ENCODE measurements around the gene CDCA8. TPM values are rescaled to one million over a fixed set of nuclear protein-coding genes. Genes with fewer than 3 reads are reported as not detected.

Gene CDCA8
- total and polyA plus RNA-seq, 2 of the 13 experiments (the other 11 are each of a cell fraction or from before 2014, with no cell fraction given) = 24.1 to 38.6 TPM

DNA sequence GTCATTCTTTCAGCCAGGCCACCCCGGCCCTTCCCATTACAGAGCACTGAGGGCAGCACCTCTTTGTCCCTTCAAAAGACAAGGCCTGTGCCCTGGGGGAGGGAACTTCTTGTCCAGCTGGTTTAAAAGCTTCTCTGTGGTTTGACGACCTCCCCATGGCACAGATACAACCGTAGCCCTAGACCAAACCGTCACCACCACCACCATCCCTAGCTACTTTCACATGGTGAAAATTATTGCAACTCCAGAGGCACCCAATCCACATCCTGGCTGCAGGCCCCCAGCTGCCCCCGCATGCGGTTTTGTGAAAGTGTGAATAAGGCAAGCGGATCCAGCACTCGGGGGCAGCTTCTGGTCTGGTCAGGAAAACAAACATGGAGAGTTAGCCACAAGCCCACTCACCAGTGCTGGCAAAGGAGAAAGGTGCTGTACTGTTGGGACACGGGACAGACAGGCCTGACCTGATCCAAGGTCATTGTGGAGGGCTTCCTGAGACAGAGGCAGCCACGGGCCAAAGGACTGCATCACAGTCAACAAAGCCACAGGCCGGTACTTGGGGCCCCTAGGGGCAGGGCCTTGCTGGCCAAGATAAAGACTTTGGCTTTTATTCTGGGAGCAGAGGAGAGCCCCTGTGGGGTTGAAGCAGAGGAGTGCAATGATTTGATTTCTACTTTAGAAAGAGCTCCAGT, 31.2 kb downstream of the CDCA8 start (continued):
- TF ChIP-seq, protein P1, sequence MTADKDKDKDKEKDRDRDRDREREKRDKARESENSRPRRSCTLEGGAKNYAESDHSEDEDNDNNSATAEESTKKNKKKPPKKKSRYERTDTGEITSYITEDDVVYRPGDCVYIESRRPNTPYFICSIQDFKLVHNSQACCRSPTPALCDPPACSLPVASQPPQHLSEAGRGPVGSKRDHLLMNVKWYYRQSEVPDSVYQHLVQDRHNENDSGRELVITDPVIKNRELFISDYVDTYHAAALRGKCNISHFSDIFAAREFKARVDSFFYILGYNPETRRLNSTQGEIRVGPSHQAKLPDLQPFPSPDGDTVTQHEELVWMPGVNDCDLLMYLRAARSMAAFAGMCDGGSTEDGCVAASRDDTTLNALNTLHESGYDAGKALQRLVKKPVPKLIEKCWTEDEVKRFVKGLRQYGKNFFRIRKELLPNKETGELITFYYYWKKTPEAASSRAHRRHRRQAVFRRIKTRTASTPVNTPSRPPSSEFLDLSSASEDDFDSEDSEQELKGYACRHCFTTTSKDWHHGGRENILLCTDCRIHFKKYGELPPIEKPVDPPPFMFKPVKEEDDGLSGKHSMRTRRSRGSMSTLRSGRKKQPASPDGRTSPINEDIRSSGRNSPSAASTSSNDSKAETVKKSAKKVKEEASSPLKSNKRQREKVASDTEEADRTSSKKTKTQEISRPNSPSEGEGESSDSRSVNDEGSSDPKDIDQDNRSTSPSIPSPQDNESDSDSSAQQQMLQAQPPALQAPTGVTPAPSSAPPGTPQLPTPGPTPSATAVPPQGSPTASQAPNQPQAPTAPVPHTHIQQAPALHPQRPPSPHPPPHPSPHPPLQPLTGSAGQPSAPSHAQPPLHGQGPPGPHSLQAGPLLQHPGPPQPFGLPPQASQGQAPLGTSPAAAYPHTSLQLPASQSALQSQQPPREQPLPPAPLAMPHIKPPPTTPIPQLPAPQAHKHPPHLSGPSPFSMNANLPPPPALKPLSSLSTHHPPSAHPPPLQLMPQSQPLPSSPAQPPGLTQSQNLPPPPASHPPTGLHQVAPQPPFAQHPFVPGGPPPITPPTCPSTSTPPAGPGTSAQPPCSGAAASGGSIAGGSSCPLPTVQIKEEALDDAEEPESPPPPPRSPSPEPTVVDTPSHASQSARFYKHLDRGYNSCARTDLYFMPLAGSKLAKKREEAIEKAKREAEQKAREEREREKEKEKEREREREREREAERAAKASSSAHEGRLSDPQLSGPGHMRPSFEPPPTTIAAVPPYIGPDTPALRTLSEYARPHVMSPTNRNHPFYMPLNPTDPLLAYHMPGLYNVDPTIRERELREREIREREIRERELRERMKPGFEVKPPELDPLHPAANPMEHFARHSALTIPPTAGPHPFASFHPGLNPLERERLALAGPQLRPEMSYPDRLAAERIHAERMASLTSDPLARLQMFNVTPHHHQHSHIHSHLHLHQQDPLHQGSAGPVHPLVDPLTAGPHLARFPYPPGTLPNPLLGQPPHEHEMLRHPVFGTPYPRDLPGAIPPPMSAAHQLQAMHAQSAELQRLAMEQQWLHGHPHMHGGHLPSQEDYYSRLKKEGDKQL (CRISPR knock-in tag; IDR thresholded peaks at IDR 0.05; ENCODE audit: low read depth) = 0 out of 2 replicates have a peak, but pooled peaks have one; percentile 51
- TF ChIP-seq, protein P2, sequence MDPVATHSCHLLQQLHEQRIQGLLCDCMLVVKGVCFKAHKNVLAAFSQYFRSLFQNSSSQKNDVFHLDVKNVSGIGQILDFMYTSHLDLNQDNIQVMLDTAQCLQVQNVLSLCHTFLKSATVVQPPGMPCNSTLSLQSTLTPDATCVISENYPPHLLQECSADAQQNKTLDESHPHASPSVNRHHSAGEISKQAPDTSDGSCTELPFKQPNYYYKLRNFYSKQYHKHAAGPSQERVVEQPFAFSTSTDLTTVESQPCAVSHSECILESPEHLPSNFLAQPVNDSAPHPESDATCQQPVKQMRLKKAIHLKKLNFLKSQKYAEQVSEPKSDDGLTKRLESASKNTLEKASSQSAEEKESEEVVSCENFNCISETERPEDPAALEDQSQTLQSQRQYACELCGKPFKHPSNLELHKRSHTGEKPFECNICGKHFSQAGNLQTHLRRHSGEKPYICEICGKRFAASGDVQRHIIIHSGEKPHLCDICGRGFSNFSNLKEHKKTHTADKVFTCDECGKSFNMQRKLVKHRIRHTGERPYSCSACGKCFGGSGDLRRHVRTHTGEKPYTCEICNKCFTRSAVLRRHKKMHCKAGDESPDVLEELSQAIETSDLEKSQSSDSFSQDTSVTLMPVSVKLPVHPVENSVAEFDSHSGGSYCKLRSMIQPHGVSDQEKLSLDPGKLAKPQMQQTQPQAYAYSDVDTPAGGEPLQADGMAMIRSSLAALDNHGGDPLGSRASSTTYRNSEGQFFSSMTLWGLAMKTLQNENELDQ (CRISPR knock-in tag; IDR thresholded peaks at IDR 0.05; ENCODE audit: borderline replicate concordance) = no peak
- TF ChIP-seq ZNF333 (CRISPR knock-in tag; IDR thresholded peaks at IDR 0.05; ENCODE audit: borderline replicate concordance) (no peak), ELF3 (CRISPR knock-in tag; IDR thresholded peaks at IDR 0.05) (peak; percentile 43; the same call in 1 of the 2 replicates), BCL6 (CRISPR knock-in tag; IDR thresholded peaks at IDR 0.05) (peak; percentile 53; the same call in 1 of the 2 replicates), ESRRA (CRISPR knock-in tag; IDR thresholded peaks at IDR 0.05; ENCODE audit: low read depth) (peak; percentile 95), SALL1 (CRISPR knock-in tag; IDR thresholded peaks at IDR 0.05) (peak; percentile 68; the same call in 1 of the 2 replicates), DMAP1 (CRISPR knock-in tag; IDR thresholded peaks at IDR 0.05) (no peak), ZKSCAN8 (CRISPR knock-in tag; IDR thresholded peaks at IDR 0.05; ENCODE audit: borderline replicate concordance) (0 out of 2 replicates have a peak, but pooled peaks have one; percentile 17), ZFP41 (CRISPR knock-in tag; IDR thresholded peaks at IDR 0.05; ENCODE audit: borderline replicate concordance) (peak; percentile 90; the same call in 1 of the 2 replicates)
- TF ChIP-seq, protein P3, sequence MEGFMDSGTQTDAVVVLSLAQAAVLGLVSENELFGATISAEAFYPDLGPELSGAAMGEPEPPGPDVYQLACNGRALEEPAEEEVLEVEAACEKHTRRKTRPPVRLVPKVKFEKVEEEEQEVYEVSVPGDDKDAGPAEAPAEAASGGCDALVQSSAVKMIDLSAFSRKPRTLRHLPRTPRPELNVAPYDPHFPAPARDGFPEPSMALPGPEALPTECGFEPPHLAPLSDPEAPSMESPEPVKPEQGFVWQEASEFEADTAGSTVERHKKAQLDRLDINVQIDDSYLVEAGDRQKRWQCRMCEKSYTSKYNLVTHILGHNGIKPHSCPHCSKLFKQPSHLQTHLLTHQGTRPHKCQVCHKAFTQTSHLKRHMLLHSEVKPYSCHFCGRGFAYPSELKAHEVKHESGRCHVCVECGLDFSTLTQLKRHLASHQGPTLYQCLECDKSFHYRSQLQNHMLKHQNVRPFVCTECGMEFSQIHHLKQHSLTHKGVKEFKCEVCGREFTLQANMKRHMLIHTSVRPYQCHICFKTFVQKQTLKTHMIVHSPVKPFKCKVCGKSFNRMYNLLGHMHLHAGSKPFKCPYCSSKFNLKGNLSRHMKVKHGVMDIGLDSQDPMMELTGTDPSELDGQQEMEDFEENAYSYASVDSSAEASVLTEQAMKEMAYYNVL (CRISPR knock-in tag; IDR thresholded peaks at IDR 0.05; ENCODE audit: borderline replicate concordance) = 0 out of 2 replicates have a peak, but pooled peaks have one; percentile 21
- TF ChIP-seq, protein P4, sequence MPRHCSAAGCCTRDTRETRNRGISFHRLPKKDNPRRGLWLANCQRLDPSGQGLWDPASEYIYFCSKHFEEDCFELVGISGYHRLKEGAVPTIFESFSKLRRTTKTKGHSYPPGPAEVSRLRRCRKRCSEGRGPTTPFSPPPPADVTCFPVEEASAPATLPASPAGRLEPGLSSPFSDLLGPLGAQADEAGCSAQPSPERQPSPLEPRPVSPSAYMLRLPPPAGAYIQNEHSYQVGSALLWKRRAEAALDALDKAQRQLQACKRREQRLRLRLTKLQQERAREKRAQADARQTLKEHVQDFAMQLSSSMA (CRISPR knock-in tag; IDR thresholded peaks at IDR 0.05) = no peak
- TF ChIP-seq, protein P5, sequence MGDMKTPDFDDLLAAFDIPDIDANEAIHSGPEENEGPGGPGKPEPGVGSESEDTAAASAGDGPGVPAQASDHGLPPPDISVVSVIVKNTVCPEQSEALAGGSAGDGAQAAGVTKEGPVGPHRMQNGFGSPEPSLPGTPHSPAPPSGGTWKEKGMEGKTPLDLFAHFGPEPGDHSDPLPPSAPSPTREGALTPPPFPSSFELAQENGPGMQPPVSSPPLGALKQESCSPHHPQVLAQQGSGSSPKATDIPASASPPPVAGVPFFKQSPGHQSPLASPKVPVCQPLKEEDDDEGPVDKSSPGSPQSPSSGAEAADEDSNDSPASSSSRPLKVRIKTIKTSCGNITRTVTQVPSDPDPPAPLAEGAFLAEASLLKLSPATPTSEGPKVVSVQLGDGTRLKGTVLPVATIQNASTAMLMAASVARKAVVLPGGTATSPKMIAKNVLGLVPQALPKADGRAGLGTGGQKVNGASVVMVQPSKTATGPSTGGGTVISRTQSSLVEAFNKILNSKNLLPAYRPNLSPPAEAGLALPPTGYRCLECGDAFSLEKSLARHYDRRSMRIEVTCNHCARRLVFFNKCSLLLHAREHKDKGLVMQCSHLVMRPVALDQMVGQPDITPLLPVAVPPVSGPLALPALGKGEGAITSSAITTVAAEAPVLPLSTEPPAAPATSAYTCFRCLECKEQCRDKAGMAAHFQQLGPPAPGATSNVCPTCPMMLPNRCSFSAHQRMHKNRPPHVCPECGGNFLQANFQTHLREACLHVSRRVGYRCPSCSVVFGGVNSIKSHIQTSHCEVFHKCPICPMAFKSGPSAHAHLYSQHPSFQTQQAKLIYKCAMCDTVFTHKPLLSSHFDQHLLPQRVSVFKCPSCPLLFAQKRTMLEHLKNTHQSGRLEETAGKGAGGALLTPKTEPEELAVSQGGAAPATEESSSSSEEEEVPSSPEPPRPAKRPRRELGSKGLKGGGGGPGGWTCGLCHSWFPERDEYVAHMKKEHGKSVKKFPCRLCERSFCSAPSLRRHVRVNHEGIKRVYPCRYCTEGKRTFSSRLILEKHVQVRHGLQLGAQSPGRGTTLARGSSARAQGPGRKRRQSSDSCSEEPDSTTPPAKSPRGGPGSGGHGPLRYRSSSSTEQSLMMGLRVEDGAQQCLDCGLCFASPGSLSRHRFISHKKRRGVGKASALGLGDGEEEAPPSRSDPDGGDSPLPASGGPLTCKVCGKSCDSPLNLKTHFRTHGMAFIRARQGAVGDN (CRISPR knock-in tag; IDR thresholded peaks at IDR 0.05) = peak; percentile 71

Data from HepG2 (cell line).